T-helper 1 cell treated with Interleukin-12 subunit alpha and Interleukin-12 subunit beta and Interleukin-4 antibody, amounts not matched to agents 30 μg/mL and 1 μg/mL, for 36 hours (primary cell): ENCODE measurements around the gene MSX2.

ENCODE experiments used
- H3K27ac Mint-ChIP-seq: one replicate; pipeline ENCODE4 v1.8.0; 2021; ENCODE audit warnings: mild to moderate bottlenecking, mixed read lengths
- H3K27me3 Mint-ChIP-seq: one replicate; pipeline ENCODE4 v1.8.0; 2021; ENCODE audit warnings: low read depth, mixed read lengths
- H3K36me3 Mint-ChIP-seq: one replicate; pipeline ENCODE4 v1.8.0; 2021; ENCODE audit warnings: low read depth, mixed read lengths
- H3K4me1 Mint-ChIP-seq: one replicate; pipeline ENCODE4 v1.8.0; 2021; ENCODE audit warnings: low read depth, mixed read lengths
- H3K4me3 Mint-ChIP-seq: one replicate; pipeline ENCODE4 v1.8.0; 2021; ENCODE audit warnings: mild to moderate bottlenecking, moderate library complexity, mixed read lengths
- H3K9me3 Mint-ChIP-seq: one replicate; pipeline ENCODE4 v1.8.0; 2021; ENCODE audit warnings: mixed read lengths

MSX2 gene

GRCh38 chr5:174765540-174765939 is 41.2 kb downstream of the MSX2 start:
- Mint-ChIP-seq H3K9me3 (peaks cover 4% of the 10 kb centered on the region), H3K27ac (no peak overlapping the region), H3K4me3 (no peak overlapping the region), H3K4me1 (no peaks in the 10 kb centered on the region), H3K27me3 (no peaks in the 10 kb centered on the region), H3K36me3 (no peaks in the 10 kb centered on the region)

- Mint-ChIP-seq H3K9me3 (peaks cover 4% of the 10 kb centered on the region), H3K4me3 (no peak overlapping the region), H3K27me3 (no peaks in the 10 kb centered on the region), H3K4me1 (no peaks in the 10 kb centered on the region), H3K27ac (no peak overlapping the region), H3K36me3 (no peaks in the 10 kb centered on the region)
Observed at GRCh38 chr5:174767670-174768069, 43.3 kb downstream of the MSX2 start.

GRCh38 chr5:174769005-174769404 is 44.6 kb downstream of the MSX2 start:
- no peaks in the 10 kb centered on the region for H3K36me3 Mint-ChIP-seq
- peaks cover 4% of the 10 kb centered on the region for H3K9me3 Mint-ChIP-seq
- no peaks in the 10 kb centered on the region for H3K4me1 Mint-ChIP-seq
- H3K4me3 Mint-ChIP-seq, result no peak overlapping the region
- no peak overlapping the region for H3K27ac Mint-ChIP-seq
- no peaks in the 10 kb centered on the region for H3K27me3 Mint-ChIP-seq

- Mint-ChIP-seq H3K27ac (no peak overlapping the region), H3K27me3 (no peaks in the 10 kb centered on the region), H3K4me1 (no peaks in the 10 kb centered on the region), H3K36me3 (no peaks in the 10 kb centered on the region), H3K9me3 (no peaks in the 10 kb centered on the region), H3K4me3 (no peak overlapping the region)
Observed at GRCh38 chr5:174773371-174773770, 49.0 kb downstream of the MSX2 start.

GRCh38 chr5:174775081-174775480 is 50.7 kb downstream of the MSX2 start:
- Mint-ChIP-seq H3K4me1 (no peaks in the 10 kb centered on the region), H3K36me3 (no peaks in the 10 kb centered on the region), H3K4me3 (no peak overlapping the region), H3K27me3 (no peaks in the 10 kb centered on the region), H3K27ac (no peak overlapping the region), H3K9me3 (no peaks in the 10 kb centered on the region)

- no peak overlapping the region for H3K27ac Mint-ChIP-seq
- H3K4me3 Mint-ChIP-seq, result no peak overlapping the region
- H3K9me3 Mint-ChIP-seq, result no peaks in the 10 kb centered on the region
- no peaks in the 10 kb centered on the region for H3K27me3 Mint-ChIP-seq
- H3K4me1 Mint-ChIP-seq, result no peaks in the 10 kb centered on the region
- no peaks in the 10 kb centered on the region for H3K36me3 Mint-ChIP-seq
Observed at GRCh38 chr5:174777111-174777510, 52.7 kb downstream of the MSX2 start.

GRCh38 chr5:174777583-174777982 is 53.2 kb downstream of the MSX2 start:
- Mint-ChIP-seq H3K27ac (no peak overlapping the region), H3K9me3 (no peaks in the 10 kb centered on the region), H3K4me3 (no peak overlapping the region), H3K4me1 (no peaks in the 10 kb centered on the region), H3K36me3 (no peaks in the 10 kb centered on the region), H3K27me3 (peaks cover 3% of the 10 kb centered on the region)
